ENCODE measurements around the gene GPC1. TPM values are rescaled to one million over a fixed set of nuclear protein-coding genes. Genes with fewer than 3 reads are reported as not detected.

Gene GPC1
- total RNA-seq, 1 donor from 2014 or later, result 65.7 TPM

- DNase-seq (ENCODE audit: low spot score), result no peak
These were observed 37.9 kb upstream of the GPC1 start for GRCh38 chr2:240397542-240397916.

GRCh38 chr2:240397924-240398645, 37.4 kb upstream of the GPC1 start:
- no peak for DNase-seq (ENCODE audit: low spot score)

- no peak for DNase-seq (ENCODE audit: low spot score)
These were observed 36.7 kb upstream of the GPC1 start for GRCh38 chr2:240398661-240399267.

GRCh38 chr2:240399419-240400324, 35.8 kb upstream of the GPC1 start:
- DNase-seq (ENCODE audit: low spot score), result no peak

- no peak for DNase-seq (ENCODE audit: low spot score)
These were observed 34.9 kb upstream of the GPC1 start for GRCh38 chr2:240400371-240401161.

GRCh38 chr2:240401308-240401707, 34.2 kb upstream of the GPC1 start:
- no peak for DNase-seq (ENCODE audit: low spot score)

GRCh38 chr2:240401781-240402551, 33.5 kb upstream of the GPC1 start:
- DNase-seq (ENCODE audit: low spot score), result no peak

- no peak for DNase-seq (ENCODE audit: low spot score)
These were observed 32.7 kb upstream of the GPC1 start for GRCh38 chr2:240402566-240403272.

GRCh38 chr2:240403396-240404104, 31.9 kb upstream of the GPC1 start:
- no peak for DNase-seq (ENCODE audit: low spot score)

GRCh38 chr2:240404174-240404852, 31.1 kb upstream of the GPC1 start:
- DNase-seq (ENCODE audit: low spot score), result no peak

GRCh38 chr2:240405133-240405532, 30.3 kb upstream of the GPC1 start:
- DNase-seq (ENCODE audit: low spot score), result no peak

GRCh38 chr2:240405684-240406313, 29.7 kb upstream of the GPC1 start:
- DNase-seq (ENCODE audit: low spot score), result no peak

- DNase-seq (ENCODE audit: low spot score), result no peak
These were observed 28.4 kb upstream of the GPC1 start for GRCh38 chr2:240407090-240407489.

GRCh38 chr2:240410004-240410403, 25.5 kb upstream of the GPC1 start:
- DNase-seq (ENCODE audit: low spot score), result no peak

- no peak for DNase-seq (ENCODE audit: low spot score)
These were observed 24.7 kb upstream of the GPC1 start for GRCh38 chr2:240410808-240411207.

- DNase-seq (ENCODE audit: low spot score), result no peak
These were observed 24.0 kb upstream of the GPC1 start for GRCh38 chr2:240411261-240412160.

GRCh38 chr2:240412211-240412861, 23.1 kb upstream of the GPC1 start:
- no peak for DNase-seq (ENCODE audit: low spot score)
